ENCODE results near the gene CAV3.

CAV3 gene

DNA sequence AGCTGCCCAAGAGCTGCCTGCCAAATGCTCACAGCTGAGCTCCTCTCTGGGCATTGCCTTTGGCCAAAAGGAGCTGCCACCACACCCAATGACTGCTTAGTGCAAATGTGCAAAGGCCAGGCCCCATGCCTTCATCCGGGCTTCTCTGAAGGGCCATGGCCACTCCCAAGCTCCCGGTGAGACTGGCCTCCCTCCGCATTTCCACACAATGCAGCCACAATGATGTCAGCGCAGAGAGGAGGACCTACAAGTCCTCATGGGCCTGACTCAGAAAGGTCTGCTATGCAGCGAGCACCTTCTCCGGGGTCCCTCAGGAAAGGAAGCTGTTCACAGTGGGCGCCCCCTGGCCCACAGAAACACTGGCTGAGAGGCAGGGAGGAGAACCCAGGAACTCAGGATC, 23.1 kb downstream of the CAV3 start:
- POLR2A ChIA-PET, result no interaction called here

GRCh38 chr3:8757551-8758518, 24.2 kb downstream of the CAV3 start:
- Histone ChIP-seq H3K4me3 (ENCODE audit: low read depth, low read length) (no peak overlapping the region), H3K4me1 (ENCODE audit: control insufficient read depth, insufficient read depth, low read length) (no peaks in the 10 kb centered on the region), H3K27ac (ENCODE audit: extremely low read depth, low read depth, low read length) (no peak overlapping the region), H3K36me3 (ENCODE audit: control insufficient read depth in 2 of 2, insufficient read depth in 1 of 2, low read length in 2 of 2) (peaks cover 0 to 4% of the 10 kb centered on the region in 2 experiments; a peak in 1 of 3 replicates), H3K9me3 (ENCODE audit: control insufficient read depth, insufficient read depth, low read depth, low read length) (no peaks in the 10 kb centered on the region)
- ChIA-PET POLR2A (no interaction called here), CTCF (interaction anchor here (3.8 kb wide), 1 partner anchor 11 kb away, joined by 25 read pairs; the partner anchor contains the start of gene OXTR)
- TF ChIP-seq ZNF19 (tag by site-specific recombination; IDR thresholded peaks at IDR 0.05; ENCODE audit: low read depth) (no peak), BCL11A (tag by site-specific recombination; IDR thresholded peaks at IDR 0.05; ENCODE audit: low read depth) (no peak), OVOL3 (tag by site-specific recombination; IDR thresholded peaks at IDR 0.05) (no peak), KLF16 (tag by site-specific recombination; IDR thresholded peaks at IDR 0.05) (no peak), ZNF2 (tag by site-specific recombination; IDR thresholded peaks at IDR 0.05) (no peak), ZNF645 (tag by site-specific recombination; IDR thresholded peaks at IDR 0.05) (no peak), ZNF26 (tag by site-specific recombination; IDR thresholded peaks at IDR 0.05) (no peak), ZNF184 (tag by site-specific recombination; IDR thresholded peaks at IDR 0.05) (no peak), BCL11B (tag by site-specific recombination; IDR thresholded peaks at IDR 0.05; ENCODE audit: low read depth) (no peak), ZBTB7A (tag by site-specific recombination; IDR thresholded peaks at IDR 0.05; ENCODE audit: low read depth) (no peak), ZNF157 (tag by site-specific recombination; IDR thresholded peaks at IDR 0.05) (no peak)
- TF ChIP-seq, protein P1, sequence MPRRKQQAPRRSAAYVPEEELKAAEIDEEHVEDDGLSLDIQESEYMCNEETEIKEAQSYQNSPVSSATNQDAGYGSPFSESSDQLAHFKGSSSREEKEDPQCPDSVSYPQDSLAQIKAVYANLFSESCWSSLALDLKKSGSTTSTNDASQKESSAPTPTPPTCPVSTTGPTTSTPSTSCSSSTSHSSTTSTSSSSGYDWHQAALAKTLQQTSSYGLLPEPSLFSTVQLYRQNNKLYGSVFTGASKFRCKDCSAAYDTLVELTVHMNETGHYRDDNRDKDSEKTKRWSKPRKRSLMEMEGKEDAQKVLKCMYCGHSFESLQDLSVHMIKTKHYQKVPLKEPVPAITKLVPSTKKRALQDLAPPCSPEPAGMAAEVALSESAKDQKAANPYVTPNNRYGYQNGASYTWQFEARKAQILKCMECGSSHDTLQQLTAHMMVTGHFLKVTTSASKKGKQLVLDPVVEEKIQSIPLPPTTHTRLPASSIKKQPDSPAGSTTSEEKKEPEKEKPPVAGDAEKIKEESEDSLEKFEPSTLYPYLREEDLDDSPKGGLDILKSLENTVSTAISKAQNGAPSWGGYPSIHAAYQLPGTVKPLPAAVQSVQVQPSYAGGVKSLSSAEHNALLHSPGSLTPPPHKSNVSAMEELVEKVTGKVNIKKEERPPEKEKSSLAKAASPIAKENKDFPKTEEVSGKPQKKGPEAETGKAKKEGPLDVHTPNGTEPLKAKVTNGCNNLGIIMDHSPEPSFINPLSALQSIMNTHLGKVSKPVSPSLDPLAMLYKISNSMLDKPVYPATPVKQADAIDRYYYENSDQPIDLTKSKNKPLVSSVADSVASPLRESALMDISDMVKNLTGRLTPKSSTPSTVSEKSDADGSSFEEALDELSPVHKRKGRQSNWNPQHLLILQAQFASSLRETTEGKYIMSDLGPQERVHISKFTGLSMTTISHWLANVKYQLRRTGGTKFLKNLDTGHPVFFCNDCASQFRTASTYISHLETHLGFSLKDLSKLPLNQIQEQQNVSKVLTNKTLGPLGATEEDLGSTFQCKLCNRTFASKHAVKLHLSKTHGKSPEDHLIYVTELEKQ (tag by site-specific recombination; IDR thresholded peaks at IDR 0.05; ENCODE audit: borderline replicate concordance), result no peak
- TF ChIP-seq, protein P2, sequence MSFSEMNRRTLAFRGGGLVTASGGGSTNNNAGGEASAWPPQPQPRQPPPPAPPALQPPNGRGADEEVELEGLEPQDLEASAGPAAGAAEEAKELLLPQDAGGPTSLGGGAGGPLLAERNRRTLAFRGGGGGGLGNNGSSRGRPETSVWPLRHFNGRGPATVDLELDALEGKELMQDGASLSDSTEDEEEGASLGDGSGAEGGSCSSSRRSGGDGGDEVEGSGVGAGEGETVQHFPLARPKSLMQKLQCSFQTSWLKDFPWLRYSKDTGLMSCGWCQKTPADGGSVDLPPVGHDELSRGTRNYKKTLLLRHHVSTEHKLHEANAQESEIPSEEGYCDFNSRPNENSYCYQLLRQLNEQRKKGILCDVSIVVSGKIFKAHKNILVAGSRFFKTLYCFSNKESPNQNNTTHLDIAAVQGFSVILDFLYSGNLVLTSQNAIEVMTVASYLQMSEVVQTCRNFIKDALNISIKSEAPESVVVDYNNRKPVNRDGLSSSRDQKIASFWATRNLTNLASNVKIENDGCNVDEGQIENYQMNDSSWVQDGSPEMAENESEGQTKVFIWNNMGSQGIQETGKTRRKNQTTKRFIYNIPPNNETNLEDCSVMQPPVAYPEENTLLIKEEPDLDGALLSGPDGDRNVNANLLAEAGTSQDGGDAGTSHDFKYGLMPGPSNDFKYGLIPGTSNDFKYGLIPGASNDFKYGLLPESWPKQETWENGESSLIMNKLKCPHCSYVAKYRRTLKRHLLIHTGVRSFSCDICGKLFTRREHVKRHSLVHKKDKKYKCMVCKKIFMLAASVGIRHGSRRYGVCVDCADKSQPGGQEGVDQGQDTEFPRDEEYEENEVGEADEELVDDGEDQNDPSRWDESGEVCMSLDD (tag by site-specific recombination; IDR thresholded peaks at IDR 0.05), result no peak

More for the DNA sequence above, 23.1 kb downstream of the CAV3 start:
- H3K9me3 ChIP-seq (ENCODE audit: control insufficient read depth, insufficient read depth, low read depth, low read length), result no peaks in the 10 kb centered on the region
- H3K27ac ChIP-seq (ENCODE audit: extremely low read depth, low read depth, low read length), result no peak overlapping the region
- no peaks in the 10 kb centered on the region for H3K4me1 ChIP-seq (ENCODE audit: control insufficient read depth, insufficient read depth, low read length)
- CTCF ChIA-PET, result interaction anchor here (0.6 to 1.4 kb wide), 4 partner anchors 16 to 204 kb away, joined by 3 to 4 read pairs (median 3); no protein-coding TSS in a partner anchor
- H3K4me3 ChIP-seq (ENCODE audit: low read depth, low read length), result no peak overlapping the region
- TF ChIP-seq ZNF324 (tag by site-specific recombination; IDR thresholded peaks at IDR 0.05) (no peak), ZNF488 (tag by site-specific recombination; IDR thresholded peaks at IDR 0.05) (no peak), ZBTB20 (tag by site-specific recombination; IDR thresholded peaks at IDR 0.05) (no peak), ZNF366 (tag by site-specific recombination; conservative IDR thresholded peaks at IDR 0.05) (no peak), ZSCAN16 (tag by site-specific recombination; IDR thresholded peaks at IDR 0.05) (no peak), KLF17 (tag by site-specific recombination; IDR thresholded peaks at IDR 0.05) (no peak), ZNF266 (tag by site-specific recombination; IDR thresholded peaks at IDR 0.05; ENCODE audit: low read depth) (no peak), KLF10 (tag by site-specific recombination; IDR thresholded peaks at IDR 0.05) (no peak), GLIS1 (tag by site-specific recombination; IDR thresholded peaks at IDR 0.05) (no peak), ZNF404 (tag by site-specific recombination; IDR thresholded peaks at IDR 0.05) (no peak), YY1 (tag by site-specific recombination; IDR thresholded peaks at IDR 0.05) (no peak), GLI2 (tag by site-specific recombination; IDR thresholded peaks at IDR 0.05; ENCODE audit: borderline replicate concordance, low read depth) (no peak)
- H3K36me3 ChIP-seq (ENCODE audit: control insufficient read depth in 2 of 2, insufficient read depth in 1 of 2, low read length in 2 of 2), result peaks cover 0 to 10% of the 10 kb centered on the region in 2 experiments; a peak in 1 of 3 replicates
